Hindlimb muscle (tissue), 1 donor: ENCODE results near the gene KIF21A. TPM values are rescaled to one million over a fixed set of nuclear protein-coding genes. Genes with fewer than 3 reads are reported as not detected.

Source experiments
- DNase-seq: peaks from one replicate; pipeline ENCODE4 v3.0.0-alpha.2; 2013
- polyA plus RNA-seq: library from polyadenylated mRNA; unstranded; fragments of 120-200 nt; gene quantifications from one replicate; pipeline ENCODE4 v1.2.1, GENCODE V29; 2013; ENCODE audit not compliant: insufficient read length

KIF21A gene
- polyA plus RNA-seq, 1 donor: 4.3 TPM

DNA sequence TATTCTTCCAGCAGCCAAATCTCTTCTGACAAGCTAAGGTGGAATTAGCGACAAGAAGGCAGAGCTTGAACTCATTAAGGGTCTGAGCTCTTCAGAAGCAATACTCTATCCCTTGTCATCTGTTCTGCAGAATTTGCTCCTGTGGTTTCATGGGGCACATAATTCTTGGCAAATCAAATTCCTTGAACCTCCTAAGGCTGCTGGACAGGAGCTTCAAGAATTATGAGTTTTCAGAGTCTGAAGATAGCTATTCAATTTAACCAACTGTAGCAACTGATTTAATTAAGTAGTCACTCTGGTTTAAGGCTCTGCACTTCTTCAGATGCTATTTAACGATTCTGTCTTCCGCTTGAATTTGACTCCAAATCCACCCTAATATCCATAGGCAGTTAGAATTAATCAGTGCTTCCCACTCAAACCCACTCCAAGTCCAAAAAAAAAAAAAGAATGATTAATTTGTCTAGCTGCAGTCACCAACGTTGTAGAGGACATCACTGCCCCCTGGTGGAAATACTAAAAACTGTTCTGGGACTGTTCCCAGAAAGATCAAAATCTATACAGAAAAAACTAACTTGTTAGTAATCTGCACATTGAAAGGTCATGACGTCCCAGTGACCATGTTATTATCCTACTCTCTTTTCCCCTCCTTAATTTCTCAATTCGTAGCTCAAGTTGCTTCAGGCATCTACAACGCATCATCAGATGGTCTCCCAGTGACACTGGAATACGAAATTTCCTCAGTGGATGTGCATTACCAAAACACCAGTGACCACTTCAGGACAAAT lies 169.9 kb downstream of the KIF21A start:
- peak; percentile 44 for DNase-seq

DNA sequence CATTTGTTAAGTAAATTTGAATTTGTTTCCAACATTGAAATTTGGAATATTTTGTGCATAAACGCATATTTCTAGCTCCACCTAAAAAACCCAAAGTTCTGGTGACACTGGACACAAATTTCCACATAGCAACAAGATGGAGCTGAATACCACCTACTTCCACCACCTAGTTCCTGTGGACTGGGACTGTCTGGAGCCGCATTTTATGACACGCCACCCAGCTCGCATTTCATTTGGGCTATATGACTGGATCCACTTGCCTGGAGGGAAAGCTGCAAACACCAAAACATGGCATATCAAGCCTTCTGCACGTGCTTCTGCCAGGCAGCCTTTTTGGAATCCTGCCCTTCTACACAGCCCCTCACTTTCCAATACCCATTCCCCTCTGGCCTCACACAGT lies 173.4 kb downstream of the KIF21A start:
- no peak for DNase-seq

DNA sequence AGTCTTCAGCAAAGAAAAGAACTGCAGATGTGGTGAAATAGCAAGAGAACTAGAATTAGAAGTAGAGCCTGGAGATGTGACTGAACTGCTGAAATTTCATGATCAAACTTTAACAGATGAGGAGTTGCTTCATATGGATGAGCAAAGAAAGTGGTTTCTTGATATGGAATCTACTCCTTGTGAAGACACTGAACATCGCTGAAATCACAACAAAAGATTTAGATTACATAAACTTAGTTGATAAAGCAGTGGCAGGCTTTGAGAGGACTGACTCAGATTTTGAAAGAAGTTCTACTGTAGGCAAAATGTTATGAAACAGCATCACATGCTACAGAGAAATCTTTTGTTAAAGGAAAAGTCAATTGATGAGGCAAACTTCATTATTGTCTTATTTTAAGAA lies 175.0 kb downstream of the KIF21A start:
- DNase-seq: no peak

DNA sequence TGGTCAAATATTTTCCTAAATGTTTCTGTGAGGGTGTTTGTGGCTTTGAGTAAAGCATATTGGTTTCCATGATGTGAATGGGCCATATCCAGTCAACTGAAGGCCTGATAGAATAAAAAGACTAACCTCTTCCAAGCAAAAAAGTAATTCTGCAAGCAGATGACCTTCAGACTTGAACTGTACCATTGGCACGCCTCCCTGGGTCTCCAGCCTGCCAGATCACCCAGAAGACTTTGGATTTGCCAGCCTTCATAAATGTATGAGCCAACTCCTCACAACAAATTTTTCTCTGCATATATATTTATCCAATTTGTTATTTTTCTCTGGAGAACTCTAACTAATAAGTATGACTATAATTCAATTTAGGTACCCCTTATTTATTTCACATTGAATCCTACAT lies 190.3 kb downstream of the KIF21A start:
- no peak for DNase-seq

Other genes with a start within 250 kb of the KIF21A start
- gene ABCD2, start 176.7 kb upstream of the KIF21A start, polyA plus RNA-seq: 0.66 TPM